Endothelial cell (in vitro differentiated cells): Measurements from ENCODE around the gene AADACL3. TPM values are rescaled to one million over a fixed set of nuclear protein-coding genes. Genes with fewer than 3 reads are reported as not detected.
"Not testable (repeated sequence)": the region's sequence is repeated elsewhere in the genome, so short reads cannot be mapped to it uniquely, and the experiment has no call there.

Source experiments
- DNase-seq: peaks from one replicate; pipeline ENCODE4 v3.0.0; 2021; ENCODE audit warnings: low spot score
- H3K27ac Mint-ChIP-seq: one replicate; pipeline ENCODE4 v1.8.0; 2021; ENCODE audit warnings: mixed read lengths, inconsistent platforms; ENCODE audit not compliant: unreplicated experiment
- H3K27me3 Mint-ChIP-seq: one replicate; pipeline ENCODE4 v1.8.0; 2021; ENCODE audit warnings: mild to moderate bottlenecking, moderate library complexity, mixed read lengths, inconsistent platforms; ENCODE audit not compliant: unreplicated experiment
- H3K36me3 Mint-ChIP-seq: one replicate; pipeline ENCODE4 v1.8.0; 2021; ENCODE audit warnings: mild to moderate bottlenecking, low read depth, mixed read lengths, inconsistent platforms; ENCODE audit not compliant: unreplicated experiment
- H3K4me1 Mint-ChIP-seq: one replicate; pipeline ENCODE4 v1.8.0; 2021; ENCODE audit warnings: mild to moderate bottlenecking, mixed read lengths, inconsistent platforms; ENCODE audit not compliant: unreplicated experiment
- H3K4me3 Mint-ChIP-seq: one replicate; pipeline ENCODE4 v1.8.0; 2021; ENCODE audit warnings: mild to moderate bottlenecking, mixed read lengths, inconsistent platforms; ENCODE audit not compliant: unreplicated experiment
- H3K9me3 Mint-ChIP-seq: one replicate; pipeline ENCODE4 v1.8.0; 2021; ENCODE audit warnings: mixed read lengths, inconsistent platforms; ENCODE audit not compliant: unreplicated experiment
- CTCF ChIP-seq: fragments of 200-600 bp; sonication (generic); IDR thresholded peaks from one replicate; pipeline ENCODE4 v1.5.0; 2021; ENCODE audit warnings: antibody characterized with exemption; ENCODE audit not compliant: unreplicated experiment
- long read RNA-seq: library from polyadenylated mRNA; unstranded; transcript quantifications from one replicate; pipeline ENCODE4 v2.0.0, GENCODE V29; 2020; ENCODE audit not compliant: unreplicated experiment
- total RNA-seq: library from RNA; stranded (reverse); fragmentation: NEBNext Ultra II Directional; extraction: Animal tissue kit (Norgen Biotek cat#: 25700); gene quantifications from one replicate; pipeline ENCODE4 v1.2.1, GENCODE V29; 2021; ENCODE audit not compliant: unreplicated experiment

The AADACL3 gene
- not detected for total RNA-seq
- long read RNA-seq: 0 reads

GRCh38 chr1:12715896-12716437 is at the start of gene AADACL3:
Gene AADACL3, plus strand, starts transcription at chr1:12716110. Its CDS starts 67 bp downstream, at chr1:12716177.
- Mint-ChIP-seq H3K27ac (no peak within 1 kb of the TSS), H3K4me3 (no peak within 1 kb of the TSS), H3K36me3 (no peaks in the 10 kb centered on the region), H3K27me3 (peaks cover 7% of the 10 kb centered on the region), H3K4me1 (peaks cover 9% of the 10 kb centered on the region), H3K9me3 (no peaks in the 10 kb centered on the region)
- no peak for DNase-seq
- no peak for TF ChIP-seq CTCF

GRCh38 chr1:12666141-12666735 is 49.7 kb upstream of the AADACL3 start:
- Mint-ChIP-seq H3K36me3 (peaks cover 8% of the 10 kb centered on the region), H3K27me3 (no peaks in the 10 kb centered on the region), H3K27ac (no peak overlapping the region), H3K4me1 (no peaks in the 10 kb centered on the region), H3K9me3 (no peaks in the 10 kb centered on the region), H3K4me3 (no peak overlapping the region)
- DNase-seq: no peak
- TF ChIP-seq CTCF: no peak

- no peaks in the 10 kb centered on the region for H3K9me3 Mint-ChIP-seq
- DNase-seq: no peak
- no peak for TF ChIP-seq CTCF
- no peaks in the 10 kb centered on the region for H3K27me3 Mint-ChIP-seq
- H3K27ac Mint-ChIP-seq: no peak overlapping the region
- no peak overlapping the region for H3K4me3 Mint-ChIP-seq
- H3K36me3 Mint-ChIP-seq: peaks cover 5% of the 10 kb centered on the region
- no peaks in the 10 kb centered on the region for H3K4me1 Mint-ChIP-seq
Observed at GRCh38 chr1:12669529-12670068, 46.3 kb upstream of the AADACL3 start.

- DNase-seq: no peak
- no peaks in the 10 kb centered on the region for H3K27me3 Mint-ChIP-seq
- no peaks in the 10 kb centered on the region for H3K36me3 Mint-ChIP-seq
- TF ChIP-seq CTCF: no peak
- H3K4me1 Mint-ChIP-seq: no peaks in the 10 kb centered on the region
- H3K9me3 Mint-ChIP-seq: no peaks in the 10 kb centered on the region
- H3K27ac Mint-ChIP-seq: no peak overlapping the region
- no peak overlapping the region for H3K4me3 Mint-ChIP-seq
Observed at GRCh38 chr1:12674358-12674757, 41.6 kb upstream of the AADACL3 start.

- not testable (repeated sequence) for H3K27ac Mint-ChIP-seq, H3K4me1 Mint-ChIP-seq, H3K4me3 Mint-ChIP-seq
Observed at GRCh38 chr1:12676122-12676521, 39.8 kb upstream of the AADACL3 start.

More at GRCh38 chr1:12676122-12676521, 39.8 kb upstream of the AADACL3 start:
- H3K9me3 Mint-ChIP-seq, H3K27me3 Mint-ChIP-seq, H3K36me3 Mint-ChIP-seq, DNase-seq: not testable (repeated sequence)
